GM18502 (cell line): ENCODE results near the gene CNTNAP2.
A peak's percentile ranks its signal among the peaks of the same experiment; 100 is the strongest.

ENCODE experiments used
- ATAC-seq: cut with Tn5 transposase; IDR thresholded peaks from one replicate; pipeline ENCODE4 v1.9.1; 2021; ENCODE audit warnings: mild to moderate bottlenecking; ENCODE audit not compliant: unreplicated experiment, poor library complexity

CNTNAP2 gene

DNA sequence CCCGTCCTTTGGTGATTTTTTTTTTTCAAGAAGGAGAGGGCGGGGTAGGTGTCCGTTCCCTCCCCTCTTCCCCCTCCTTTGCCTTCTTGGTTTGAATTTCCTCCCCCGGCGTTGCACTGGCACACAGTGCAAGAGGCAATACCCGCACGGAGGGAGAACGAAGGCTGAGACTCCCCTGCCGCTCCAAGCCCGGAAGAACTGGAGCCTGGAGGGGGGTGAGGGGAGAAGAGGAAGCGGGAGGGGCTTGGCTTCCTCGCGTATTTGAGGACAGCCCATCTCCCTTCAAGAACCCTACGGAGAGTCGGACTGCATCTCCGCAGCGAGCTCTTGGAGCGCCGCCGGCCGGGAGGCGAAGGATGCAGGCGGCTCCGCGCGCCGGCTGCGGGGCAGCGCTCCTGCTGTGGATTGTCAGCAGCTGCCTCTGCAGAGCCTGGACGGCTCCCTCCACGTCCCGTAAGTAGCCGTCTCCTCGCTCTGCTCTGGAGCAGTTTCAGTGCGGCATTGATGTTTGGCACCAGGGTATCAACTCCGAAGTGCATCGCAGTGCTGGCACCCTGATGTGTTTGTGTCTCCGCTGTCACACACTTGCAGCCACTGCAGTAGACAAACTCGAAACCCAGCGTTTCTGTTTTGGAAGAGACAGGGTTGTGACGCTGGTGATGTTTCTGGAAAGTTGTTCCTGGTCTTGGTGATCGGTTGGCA is at the start of gene CNTNAP2:
CNTNAP2 (plus strand) TSS at position 281 of the 702 bp plus-strand sequence; CDS start at position 357, 76 bp downstream.
- no peak for ATAC-seq

DNA sequence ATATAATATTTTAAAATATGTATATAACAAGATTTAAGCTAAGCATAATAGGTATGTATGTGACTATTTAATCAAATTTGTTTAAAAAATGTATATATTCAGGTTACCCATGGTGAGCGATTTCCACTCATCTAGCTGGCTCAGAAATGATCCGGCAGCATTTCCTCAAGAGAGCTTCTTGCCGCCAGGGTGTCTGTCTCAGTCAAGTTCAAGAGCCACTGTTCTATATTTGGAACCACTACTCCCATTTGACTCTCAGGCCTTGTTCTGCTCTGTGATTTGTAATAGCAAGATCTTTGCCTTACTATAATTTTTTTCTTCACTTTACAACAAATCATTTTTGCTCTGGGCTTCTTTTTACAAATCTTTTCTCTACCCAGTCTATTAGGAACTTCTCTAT is 48.7 kb upstream of the CNTNAP2 start:
- no peak for ATAC-seq

DNA sequence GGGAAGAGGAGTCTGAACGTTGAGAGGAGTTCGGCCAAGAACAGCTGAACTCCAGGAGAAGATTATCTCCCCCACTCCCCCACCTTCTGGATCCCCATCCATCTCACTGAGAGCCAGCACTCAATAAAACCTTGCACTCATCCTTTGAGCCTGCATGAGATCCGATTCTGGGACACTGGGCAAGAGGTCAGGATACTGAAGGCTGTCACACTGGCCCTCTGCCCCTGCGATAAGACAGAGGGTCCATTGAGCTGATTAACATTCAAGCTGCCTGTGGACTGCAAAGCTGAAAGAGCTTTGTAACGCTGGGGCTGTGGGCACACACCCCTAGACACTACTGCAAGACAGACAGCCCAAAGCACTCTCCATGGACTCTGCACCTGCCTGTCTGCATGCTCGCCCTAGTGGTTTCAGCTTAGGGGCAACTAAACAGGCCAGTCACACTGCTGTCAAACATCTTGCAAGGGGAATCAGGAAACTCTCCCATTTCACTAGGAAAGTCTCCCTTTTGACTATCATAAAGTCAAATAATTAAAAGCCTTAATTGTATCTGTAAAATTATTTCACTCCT is 42.3 kb upstream of the CNTNAP2 start:
- ATAC-seq, result no peak

GRCh38 chr7:146076344-146076743 is 40.3 kb upstream of the CNTNAP2 start:
- ATAC-seq, result no peak

DNA sequence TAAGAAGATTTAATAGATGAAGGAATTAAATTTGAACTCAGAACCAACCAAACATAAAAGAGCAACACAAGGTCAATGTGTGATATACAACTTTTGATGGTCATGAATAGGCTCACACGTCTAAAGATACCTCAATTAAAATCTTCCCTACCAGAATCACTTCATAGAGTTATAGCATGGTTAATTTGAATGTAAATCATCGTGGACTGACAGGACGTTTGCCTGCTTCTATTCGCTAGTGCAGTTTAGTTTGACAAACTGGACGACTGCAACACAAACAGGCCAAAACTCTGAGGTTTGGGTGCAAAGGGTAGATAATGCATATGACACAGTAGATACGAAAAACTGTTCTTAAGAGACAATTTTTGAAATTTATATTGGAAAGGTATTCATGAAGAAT is 32.5 kb upstream of the CNTNAP2 start:
- no peak for ATAC-seq

DNA sequence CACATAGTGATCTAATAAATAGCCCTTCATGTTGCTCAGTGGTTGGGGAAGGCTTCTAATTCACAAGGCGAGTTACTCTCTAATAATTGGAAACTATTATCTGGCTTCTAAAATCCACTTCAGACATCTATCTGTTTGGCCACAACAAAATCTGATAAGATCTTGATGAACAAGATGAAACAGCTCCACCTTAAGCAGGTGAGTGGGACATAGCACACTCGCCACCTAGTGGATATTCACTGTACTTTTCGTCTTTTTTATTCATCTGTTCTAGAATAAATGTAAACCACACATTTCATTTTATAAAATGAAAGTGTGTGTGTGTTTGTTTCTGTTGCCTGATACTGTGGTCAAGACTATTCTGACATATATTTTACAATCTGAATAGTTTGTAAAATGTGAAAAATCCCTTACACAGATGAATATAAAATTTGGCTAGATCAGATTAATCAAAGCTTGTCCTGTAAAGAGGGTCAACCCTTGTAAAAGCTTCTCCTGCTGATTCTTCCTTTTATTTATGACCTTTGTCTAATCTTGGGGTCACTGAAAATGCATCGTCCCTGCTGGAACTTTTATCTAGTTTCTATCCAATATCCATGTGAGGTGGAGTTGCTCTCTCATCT is 26.5 kb upstream of the CNTNAP2 start:
- ATAC-seq, result peak; percentile 90

DNA sequence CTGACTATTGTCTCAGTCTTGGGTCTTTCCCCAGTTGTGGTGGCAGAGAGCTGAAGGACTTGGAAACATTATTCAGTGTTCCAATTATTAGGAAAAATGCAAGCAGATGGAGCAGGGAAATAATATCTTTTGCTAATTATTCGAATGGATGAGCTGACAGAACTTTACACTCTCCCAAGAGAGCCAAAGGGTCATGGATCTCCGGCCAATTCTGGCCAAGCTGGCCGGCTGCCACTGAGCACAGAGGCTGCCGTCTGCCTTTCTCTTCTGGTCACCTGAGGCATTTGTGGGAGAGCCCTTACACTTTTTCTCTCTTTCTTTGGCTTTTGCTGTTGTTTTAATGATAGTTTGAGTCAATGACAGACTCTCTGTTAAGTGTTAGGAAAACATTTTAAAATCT is 22.2 kb upstream of the CNTNAP2 start:
- ATAC-seq, result no peak

GRCh38 chr7:146096994-146097393 is 19.6 kb upstream of the CNTNAP2 start:
- no peak for ATAC-seq

- ATAC-seq, result no peak
Observed at GRCh38 chr7:146106319-146106718, 10.3 kb upstream of the CNTNAP2 start.

DNA sequence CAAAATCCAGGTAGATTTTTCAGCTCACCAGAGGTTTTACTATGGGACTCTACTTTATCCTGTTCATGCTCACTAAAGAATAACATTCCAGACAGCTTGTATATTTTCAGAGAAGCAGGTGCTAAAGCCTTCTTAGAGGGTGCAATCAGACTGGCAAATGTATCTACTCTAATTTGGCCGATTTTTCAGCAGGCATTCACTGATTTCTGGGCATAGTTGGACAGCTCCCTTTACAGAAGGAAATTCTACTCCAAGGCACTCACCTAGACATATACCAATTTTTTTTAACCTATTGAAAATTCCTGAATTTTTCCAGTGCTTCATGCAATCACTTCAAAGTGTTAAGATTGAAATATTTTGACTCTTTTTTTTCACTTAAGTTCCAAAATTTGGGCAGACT is 3.8 kb upstream of the CNTNAP2 start:
- ATAC-seq, result no peak

- no peak for ATAC-seq
Observed at GRCh38 chr7:146115548-146115850, 1.1 kb upstream of the CNTNAP2 start.

DNA sequence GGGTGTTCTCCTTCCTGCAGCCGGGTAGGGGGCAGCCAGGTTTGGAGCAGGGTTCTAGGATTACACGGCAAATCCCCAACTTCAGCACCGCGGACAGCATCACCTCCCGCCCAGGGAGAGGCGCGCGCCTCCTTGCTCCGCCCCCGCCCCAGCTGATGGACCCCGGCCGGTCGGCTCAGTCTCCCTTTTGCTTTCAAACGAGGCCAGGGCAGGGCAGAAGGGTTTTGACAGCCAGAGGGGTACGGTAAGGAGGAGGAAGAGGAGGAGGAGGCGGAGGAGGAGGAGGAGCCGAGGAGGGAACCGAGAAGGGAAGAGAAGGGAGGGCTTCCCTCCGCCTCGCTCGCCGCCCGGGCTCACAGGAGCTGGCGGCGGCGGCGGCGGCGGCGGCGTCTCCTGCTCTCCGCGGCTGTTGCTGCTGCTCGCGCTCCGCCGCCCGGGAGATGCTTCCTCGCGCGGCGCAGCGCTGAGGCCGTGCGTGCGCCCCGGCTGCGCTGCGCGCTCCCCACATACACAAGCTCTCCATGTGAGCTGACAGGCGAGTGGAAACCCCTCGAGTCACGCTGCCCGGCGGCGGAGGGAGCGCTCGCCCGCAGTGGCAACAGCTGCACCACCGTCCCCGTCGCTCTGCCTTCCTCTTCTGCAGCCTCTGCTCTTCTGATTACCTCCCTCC is 615 bp upstream of the CNTNAP2 start:
- ATAC-seq, result no peak

GRCh38 chr7:146117576-146117975 is 975 bp downstream of the CNTNAP2 start:
- no peak for ATAC-seq

DNA sequence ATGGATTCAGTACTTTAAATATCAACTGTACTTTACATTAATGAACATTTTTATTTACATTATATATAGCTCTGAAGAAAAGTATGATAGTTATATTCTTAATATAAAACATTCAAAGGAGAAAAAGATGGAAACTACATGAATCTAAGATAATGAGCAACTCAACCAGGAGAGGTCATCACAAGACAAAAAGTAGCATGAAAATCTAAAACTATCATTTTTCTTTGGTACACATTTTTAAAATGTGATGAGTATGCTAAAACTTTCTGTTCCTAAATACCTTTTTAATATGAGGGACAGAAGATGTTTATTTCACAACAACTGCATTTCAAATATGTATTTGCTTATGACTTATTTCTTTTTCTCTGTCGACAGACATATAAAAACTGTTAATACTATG is 2.4 kb downstream of the CNTNAP2 start:
- ATAC-seq, result no peak

DNA sequence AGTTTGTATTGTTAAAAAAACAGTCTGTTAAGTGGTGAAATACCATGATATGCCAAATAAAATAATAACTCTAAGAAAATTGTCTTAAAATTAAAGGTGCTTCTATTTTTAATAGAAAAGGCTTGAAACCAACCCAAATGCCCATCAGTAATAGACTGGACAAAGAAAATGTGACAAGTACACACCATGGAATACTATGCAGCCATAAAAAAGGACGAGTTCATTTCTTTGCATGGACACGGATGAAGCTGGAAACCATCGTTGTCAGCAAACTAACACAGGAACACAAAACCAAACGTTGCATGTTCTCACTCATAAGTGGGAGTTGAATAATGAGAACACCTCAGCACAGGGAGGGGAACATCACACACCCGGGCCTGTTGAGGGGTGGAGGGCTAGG is 7.1 kb downstream of the CNTNAP2 start:
- ATAC-seq, result no peak

DNA sequence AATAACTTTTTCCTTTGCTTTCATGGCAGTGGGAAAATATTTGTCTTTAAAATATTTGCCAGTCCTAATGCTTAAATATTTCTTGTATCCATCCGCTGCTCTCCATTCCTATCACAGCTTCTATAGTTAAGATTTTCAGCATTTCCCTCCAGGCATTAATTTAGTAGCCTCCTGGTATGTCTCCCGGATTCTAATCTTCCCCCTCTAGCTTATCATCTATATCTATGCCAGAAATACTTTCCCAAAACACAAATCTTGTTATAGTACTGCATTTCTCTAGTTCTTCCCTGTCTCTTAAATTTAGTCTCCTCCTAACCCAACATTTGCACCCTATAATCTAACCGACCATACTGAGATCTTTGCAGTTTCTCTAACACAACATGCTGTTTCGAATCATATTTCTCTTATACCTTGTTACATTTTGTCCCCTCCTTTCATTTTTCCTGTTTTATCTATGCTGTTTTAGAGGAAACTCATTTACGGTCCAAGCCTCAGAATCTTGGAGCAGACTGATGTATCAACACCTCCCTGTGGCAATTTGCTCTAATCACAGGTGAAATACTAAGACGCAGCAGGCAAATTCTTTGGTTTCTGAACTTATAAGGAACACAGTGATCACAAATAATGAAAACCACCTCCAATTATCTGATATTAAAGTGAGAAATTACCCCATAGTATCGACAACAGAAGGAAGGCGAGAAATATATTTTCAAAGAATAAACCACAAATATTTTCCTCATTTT is 10.3 kb downstream of the CNTNAP2 start:
- ATAC-seq, result no peak

DNA sequence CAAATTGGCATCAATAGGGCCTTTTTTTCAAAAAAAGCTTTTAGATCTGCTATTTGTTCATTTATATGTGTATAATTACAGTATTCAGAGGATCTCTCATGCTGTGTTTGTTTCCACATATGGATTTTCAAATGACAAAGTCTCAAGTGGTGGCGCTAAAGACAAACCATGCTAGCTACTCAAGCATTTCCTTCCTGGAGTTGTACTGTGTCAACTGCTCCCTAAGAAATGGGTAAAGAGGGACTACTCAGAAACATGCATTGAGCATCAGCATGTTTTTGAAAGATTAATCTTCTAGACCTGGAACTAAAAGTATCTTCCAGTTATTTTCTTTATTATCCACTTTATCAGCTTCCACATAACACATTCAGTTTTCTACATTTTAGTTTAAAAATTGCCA is 12.7 kb downstream of the CNTNAP2 start:
- no peak for ATAC-seq

- ATAC-seq, result no peak
Observed at GRCh38 chr7:146129997-146130396, 13.4 kb downstream of the CNTNAP2 start.

GRCh38 chr7:146131701-146132100 is 15.1 kb downstream of the CNTNAP2 start:
- ATAC-seq, result no peak

GRCh38 chr7:146136357-146136875 is 19.8 kb downstream of the CNTNAP2 start:
- no peak for ATAC-seq

DNA sequence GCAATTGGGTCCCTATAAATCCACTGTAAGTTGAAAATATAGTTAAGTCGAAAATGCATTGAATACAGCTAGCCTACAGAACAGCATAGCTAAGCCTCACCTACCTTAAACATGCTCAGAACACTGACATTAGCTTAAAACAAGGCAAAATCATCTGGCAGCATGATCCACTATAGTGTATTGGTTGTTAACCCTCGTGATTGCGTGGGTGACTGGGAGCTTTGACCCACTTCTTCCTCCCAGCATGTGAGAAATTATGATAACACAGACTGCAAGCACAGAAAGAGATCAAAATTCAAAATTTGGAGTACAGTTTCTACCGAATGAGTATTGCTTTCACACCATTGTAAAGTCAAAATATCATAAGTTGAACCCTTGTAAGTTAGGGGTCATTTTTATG is 22.3 kb downstream of the CNTNAP2 start:
- no peak for ATAC-seq
